Adrenal gland (tissue), 12 donors: ENCODE results near the gene PRR35. TPM values are rescaled to one million over a fixed set of nuclear protein-coding genes. Genes with fewer than 3 reads are reported as not detected.
A peak's percentile ranks its signal among the peaks of the same experiment; 100 is the strongest.

Experiments
- DNase-seq, 7 donors: peaks; one replicate each; pipeline ENCODE4 v3.0.0-alpha.2; 2019 to 2020
- H3K27ac ChIP-seq, 5 donors: fragments of 200-600 bp; sonication (generic) in 4 of 5; 1 replicate in 3 of 5; 2 replicates in 2 of 5; pipeline versions ENCODE4 v1.5.1 to v1.8.0; 2016 to 2020; ENCODE audit warnings: mild to moderate bottlenecking in 1 of 5
- H3K27me3 ChIP-seq: fragments of 200-600 bp; 2 replicates; pipeline ENCODE4 v1.8.0; 2021
- H3K36me3 ChIP-seq, 2 donors: fragments of 200-600 bp; replicated peaks in 1 of 2; 1 replicate in 1 of 2; 2 replicates in 1 of 2; pipeline versions ENCODE4 v1.5.1 to v1.8.0; 2018 to 2022
- H3K4me1 ChIP-seq, 2 donors: fragments of 200-600 bp; replicated peaks in 1 of 2; 1 replicate in 1 of 2; 2 replicates in 1 of 2; pipeline versions ENCODE4 v1.5.1 to v1.8.0; 2018 to 2021
- H3K4me3 ChIP-seq, 4 donors: fragments of 200-600 bp; sonication (generic) in 3 of 4; one replicate each; pipeline ENCODE4 v1.5.1; 2016 to 2018
- H3K9me3 ChIP-seq, 3 donors: fragments of 200-600 bp; sonication (generic) in 1 of 3; replicated peaks in 1 of 3; 1 replicate in 2 of 3; 2 replicates in 1 of 3; pipeline versions ENCODE4 v1.5.1 to v1.8.0; 2016 to 2021
- CTCF ChIP-seq, 6 experiments: fragments of 450-650 bp in 4 of 6; fragments of 200-600 bp in 2 of 6; sonication (generic) in 1 of 6; IDR thresholded peaks; 1 replicate in 5 of 6; 2 replicates in 1 of 6; pipeline versions ENCODE4 v1.5.1 to v1.8.0; 2016 to 2021; ENCODE audit warnings: antibody characterized with exemption in 6 of 6, mild to moderate bottlenecking in 2 of 6, moderate library complexity in 1 of 6
- POLR2A ChIP-seq, 2 donors: fragments of 450-650 bp; IDR thresholded peaks; one replicate each; pipeline ENCODE4 v1.6.1; 2017; ENCODE audit warnings: antibody characterized with exemption in 2 of 2, mild to moderate bottlenecking in 2 of 2, moderate library complexity in 1 of 2
- WGBS, 4 donors: extraction: QIAGEN DNeasy Blood & Tissue Kit in 2 of 4; methylation state at CpG; one replicate each; pipeline versions ENCODE4 v1.1.5 to v1.1.7; 2013 to 2017; 5-methylcytosine and 5-hydroxymethylcytosine counted together
- intact Hi-C, 2 donors: fragments of 100-400 bp; cut with DNase I; formaldehyde crosslinking; loops; one replicate each; pipeline versions ENCODE4 v1.14.1 to v1.15.0; 2022 to 2023
- polyA plus RNA-seq, 3 donors: library from polyadenylated mRNA; stranded (reverse); fragments of 200-250 nt in 2 of 3; fragments of 350-450 nt in 1 of 3; fragmentation: Illumina TruSeq in 1 of 3; extraction: RNeasy Lipid Tissue Mini Kit (QIAGEN cat#74804) in 1 of 3; gene quantifications; one replicate each; pipeline ENCODE4 v1.2.3, GENCODE V29; 2013 to 2014
- total RNA-seq, 9 donors: library from RNA; depleted of rRNA in 4 of 9; stranded (reverse); fragments of >200 nt in 4 of 9; fragments of 120-200 nt in 1 of 9; fragmentation: NEBNext Ultra II Directional in 1 of 9; extraction: Animal tissue kit (Norgen Biotek cat#: 25700) in 1 of 9; gene quantifications; one replicate each; pipeline versions ENCODE4 v1.1.0 to v1.2.4, GENCODE V29; 2013 to 2023
- donor health status: healthy with polysubstance abuse.
- donor health status: Bipolar disorder and iron deficiency.
- donor health status: DM: yes; HTN: yes; CAD: no.
- donor health status: DM: no; HTN: no; CAD: no.
- donor health status: DM: no; HTN: no; CAD: no.
- donor health status: DM: yes; HTN: yes; CAD: no.

The PRR35 gene
- total and polyA plus RNA-seq, 12 donors = not detected

DNA sequence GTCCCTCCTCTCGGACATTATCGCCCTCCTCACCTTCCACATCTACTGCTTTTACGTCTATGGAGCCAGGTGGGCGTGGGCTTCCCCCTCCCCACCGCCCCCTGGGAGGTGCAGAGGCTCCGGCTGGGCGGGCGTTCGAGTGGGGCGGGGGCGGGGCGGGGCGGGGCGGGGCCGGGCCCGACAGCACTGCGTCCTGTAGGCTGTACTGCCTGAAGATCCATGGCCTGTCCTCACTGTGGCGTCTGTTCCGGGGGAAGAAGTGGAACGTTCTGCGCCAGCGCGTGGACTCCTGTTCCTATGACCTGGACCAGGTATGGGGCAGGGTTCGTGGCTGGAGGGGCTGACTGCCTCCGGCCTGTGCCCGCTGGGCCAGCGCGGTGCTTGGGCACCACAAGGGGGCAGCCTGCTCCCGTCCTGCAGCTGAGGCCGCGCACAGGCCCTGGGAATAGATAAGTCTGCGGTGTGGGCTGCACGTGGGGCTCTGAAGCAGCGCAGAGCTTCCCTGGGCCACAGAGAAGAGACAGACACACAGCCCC, 18.7 kb downstream of the PRR35 start:
- Histone ChIP-seq H3K27ac (no peak overlapping the region), H3K4me3 (no peak overlapping the region), H3K4me1 (no peaks in the 10 kb centered on the region), H3K27me3 (no peaks in the 10 kb centered on the region), H3K9me3 (no peaks in the 10 kb centered on the region), H3K36me3 (peaks cover 0 to 21% of the 10 kb centered on the region in 2 donors)
- DNase-seq = peak; percentile 73 to 88 (median 83)
- intact Hi-C loops = loop anchor here in 1 of 2 donors (5.0 kb wide), 1 partner anchor 78 kb away; no protein-coding TSS in a partner anchor
- TF ChIP-seq CTCF (IDR thresholded peaks at IDR 0.05) (peak; percentile 71 to 95 (median 86)), POLR2A (IDR thresholded peaks at IDR 0.05) (no peak)
- 15 to 53% (median 37%) methylated on average over 3 to 34 of the region's 34 CpGs for WGBS, 4 donors

- Histone ChIP-seq H3K4me3 (no peak overlapping the region), H3K9me3 (no peaks in the 10 kb centered on the region), H3K4me1 (no peaks in the 10 kb centered on the region), H3K27ac (no peak overlapping the region), H3K27me3 (no peaks in the 10 kb centered on the region), H3K36me3 (peaks cover 0 to 9% of the 10 kb centered on the region in 2 donors)
- DNase-seq = no peak
- 84 to 95% (median 93%) methylated on average over 6 to 27 of the region's 27 CpGs for WGBS, 4 donors
- TF ChIP-seq POLR2A (IDR thresholded peaks at IDR 0.05) = no peak
- no peak for TF ChIP-seq CTCF (IDR thresholded peaks at IDR 0.05)
- intact Hi-C loops = loop anchor here (5.0 kb wide), 2 partner anchors 38 to 87 kb away; partner anchors contain the start of gene RHOT2 (in 1 of the 2)
Observed at GRCh38 chr16:580141-580945, 20.1 kb downstream of the PRR35 start.

DNA sequence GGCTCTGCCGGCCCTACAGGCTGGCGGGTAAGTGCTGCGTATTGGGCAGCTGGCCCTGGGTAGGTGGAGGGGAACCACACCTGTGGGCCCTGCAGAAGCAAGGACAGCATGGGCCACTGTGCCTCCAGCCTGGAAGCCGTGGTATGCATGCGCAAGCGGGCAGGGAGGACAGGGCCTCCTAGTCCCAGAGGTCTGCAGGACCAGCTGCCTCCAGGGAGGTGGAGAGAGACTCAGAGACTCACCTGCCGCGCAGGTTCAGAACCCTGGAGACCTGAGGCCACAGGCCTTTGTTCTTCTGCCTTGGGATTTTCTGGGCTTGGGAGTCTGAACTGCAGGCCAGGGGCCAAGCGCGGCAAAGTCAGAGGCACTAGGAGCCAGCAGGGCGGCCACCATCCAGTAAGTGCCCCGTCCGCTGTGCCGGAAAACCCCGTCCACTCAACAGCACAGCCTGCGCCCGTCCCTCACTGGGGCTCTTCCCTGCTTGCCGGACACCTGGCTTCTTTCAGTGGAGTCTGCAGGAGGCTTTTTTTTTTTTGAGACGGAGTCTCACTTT, 20.8 kb downstream of the PRR35 start:
- no peak overlapping the region for H3K4me3 ChIP-seq
- 93 to 97% (median 96%) methylated on average over 10 to 19 of the region's 19 CpGs for WGBS, 4 donors
- TF ChIP-seq CTCF (IDR thresholded peaks at IDR 0.05) (no peak), POLR2A (IDR thresholded peaks at IDR 0.05) (no peak)
- H3K27me3 ChIP-seq = no peaks in the 10 kb centered on the region
- intact Hi-C loops = loop anchor here (5.0 kb wide), 2 partner anchors 39 to 86 kb away; partner anchors contain the start of gene RHOT2 (in 1 of the 2)
- peaks cover 0 to 2% of the 10 kb centered on the region in 2 donors for H3K36me3 ChIP-seq
- H3K9me3 ChIP-seq = no peaks in the 10 kb centered on the region
- H3K27ac ChIP-seq = no peak overlapping the region
- DNase-seq = no peak
- no peaks in the 10 kb centered on the region for H3K4me1 ChIP-seq

DNA sequence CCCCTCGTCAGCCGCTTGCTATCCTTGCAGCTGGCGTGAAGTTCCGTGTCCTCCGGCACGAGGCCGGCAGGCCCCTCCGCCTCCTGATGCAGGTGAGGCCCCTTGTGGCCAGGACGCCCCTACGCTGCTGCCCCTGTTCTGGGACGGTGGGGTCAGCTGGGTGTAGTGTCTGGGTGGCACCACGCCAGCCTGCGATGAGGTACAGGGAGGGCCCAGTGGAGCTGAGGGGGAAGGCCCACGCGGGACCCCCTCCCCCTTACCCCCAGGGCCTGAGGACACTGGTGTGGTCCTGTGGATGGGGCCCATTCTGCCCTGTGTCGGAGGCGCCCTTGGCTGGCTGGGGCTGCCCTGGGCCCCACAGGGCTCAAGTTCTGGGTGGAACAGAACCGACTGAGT, 22.0 kb downstream of the PRR35 start:
- Histone ChIP-seq H3K4me3 (no peak overlapping the region), H3K27me3 (no peaks in the 10 kb centered on the region), H3K4me1 (peaks cover 0 to 3% of the 10 kb centered on the region in 2 donors), H3K27ac (no peak overlapping the region), H3K36me3 (no peaks in the 10 kb centered on the region), H3K9me3 (no peaks in the 10 kb centered on the region)
- whole genome bisulfite sequencing, 4 donors = 84 to 92% (median 85%) methylated on average over 12 to 18 of the region's 18 CpGs; no CpG with 5 or more reads in 1 of the 4 donors
- no peak for DNase-seq
- intact Hi-C loops = loop anchor here (5.0 kb wide), 2 partner anchors 40 to 85 kb away; partner anchors contain the start of gene RHOT2 (in 1 of the 2)
- TF ChIP-seq POLR2A (IDR thresholded peaks at IDR 0.05) = no peak
